GM23338 (cell line): ENCODE results near the gene CETN1. TPM values are rescaled to one million over a fixed set of nuclear protein-coding genes. Genes with fewer than 3 reads are reported as not detected.

Experiments
- ATAC-seq: fragments of 200-7000 bp; cut with Tn5 transposase; 3 replicates; pipeline ENCODE4 v1.9.1; 2020
- DNase-seq: peaks from one replicate; pipeline ENCODE4 v3.0.0-alpha.2; 2015; ENCODE audit warnings: low spot score
- H2AFZ ChIP-seq: fragments of 200-600 bp; sonication (generic); 2 replicates; pipeline ENCODE4 v1.8.0; 2016; ENCODE audit warnings: antibody characterized with exemption, mild to moderate bottlenecking, moderate library complexity
- H3F3A ChIP-seq: fragments of 200-600 bp; sonication (generic); replicated peaks from 2 replicates; pipeline ENCODE4 v1.8.0; 2017; ENCODE audit warnings: antibody characterized with exemption, mixed run types, low read depth
- H3K27ac ChIP-seq: fragments of 200-600 bp; sonication (generic); 2 replicates; pipeline ENCODE4 v1.6.1; 2016; ENCODE audit warnings: low read depth
- H3K27me3 ChIP-seq: fragments of 200-600 bp; sonication (generic); 2 replicates; pipeline ENCODE4 v1.8.0; 2016; ENCODE audit warnings: mild to moderate bottlenecking, mixed run types, moderate library complexity; ENCODE audit not compliant: insufficient read depth
- H3K36me3 ChIP-seq: fragments of 200-600 bp; sonication (generic); 2 replicates; pipeline ENCODE4 v1.8.0; 2016; ENCODE audit warnings: mild to moderate bottlenecking; ENCODE audit not compliant: insufficient read depth
- H3K4me1 ChIP-seq: fragments of 200-600 bp; sonication (generic); 2 replicates; pipeline ENCODE4 v1.8.0; 2016; ENCODE audit warnings: mild to moderate bottlenecking, moderate library complexity; ENCODE audit not compliant: insufficient read depth
- H3K4me2 ChIP-seq: fragments of 200-600 bp; sonication (generic); 2 replicates; pipeline ENCODE4 v1.7.1; 2017; ENCODE audit warnings: mixed run types
- H3K4me3 ChIP-seq: fragments of 200-600 bp; sonication (generic); 2 replicates; pipeline ENCODE4 v1.6.1; 2016; ENCODE audit warnings: mixed run types
- H3K79me2 ChIP-seq: fragments of 200-600 bp; sonication (generic); replicated peaks from 2 replicates; pipeline ENCODE4 v1.8.0; 2017; ENCODE audit warnings: mild to moderate bottlenecking; ENCODE audit not compliant: insufficient read depth
- H3K9me2 ChIP-seq: fragments of 200-600 bp; sonication (generic); 2 replicates; pipeline ENCODE4 v1.8.0; 2017; ENCODE audit not compliant: insufficient read depth
- H4K20me1 ChIP-seq: fragments of 200-600 bp; sonication (generic); replicated peaks from 2 replicates; pipeline ENCODE4 v1.8.0; 2017; ENCODE audit warnings: mild to moderate bottlenecking; ENCODE audit not compliant: insufficient read depth
- H3K27ac Mint-ChIP-seq: 2 replicates; pipeline ENCODE4 v1.8.0; 2020; ENCODE audit warnings: inconsistent platforms, mild to moderate bottlenecking, moderate library complexity, mixed read lengths
- H3K27me3 Mint-ChIP-seq: 3 replicates; pipeline ENCODE4 v1.8.0; 2022; ENCODE audit warnings: low read depth, mild to moderate bottlenecking, moderate library complexity, mixed read lengths, inconsistent platforms; ENCODE audit not compliant: insufficient read depth, poor library complexity
- H3K36me3 Mint-ChIP-seq: 3 replicates; pipeline ENCODE4 v1.8.0; 2021; ENCODE audit warnings: low read depth, mild to moderate bottlenecking, inconsistent platforms, moderate library complexity, mixed read lengths
- H3K4me1 Mint-ChIP-seq: 3 replicates; pipeline ENCODE4 v1.8.0; 2020; ENCODE audit warnings: mild to moderate bottlenecking, inconsistent platforms, mixed read lengths
- H3K4me3 Mint-ChIP-seq: 3 replicates; pipeline ENCODE4 v1.8.0; 2021; ENCODE audit warnings: moderate library complexity, mild to moderate bottlenecking, inconsistent platforms, mixed read lengths
- H3K9me3 Mint-ChIP-seq: 3 replicates; pipeline ENCODE4 v1.8.0; 2020; ENCODE audit warnings: moderate library complexity, mild to moderate bottlenecking, inconsistent platforms, mixed read lengths
- CREB1 ChIP-seq: fragments of 250-450 bp; sonication (Bioruptor Pico); IDR thresholded peaks from 2 replicates; pipeline ENCODE4 v1.5.0; 2020; ENCODE audit warnings: low read depth, mild to moderate bottlenecking, moderate library complexity
- EZH2 ChIP-seq: fragments of 200-600 bp; sonication (generic); IDR thresholded peaks from one replicate; pipeline ENCODE4 v1.8.0; 2017; ENCODE audit warnings: antibody characterized with exemption, mild to moderate bottlenecking, low read depth; ENCODE audit not compliant: unreplicated experiment
- EZH2phosphoT487 ChIP-seq: fragments of 200-600 bp; sonication (generic); IDR thresholded peaks from one replicate; pipeline ENCODE4 v1.8.1; 2018; ENCODE audit warnings: antibody characterized with exemption; ENCODE audit not compliant: unreplicated experiment
- JUNB ChIP-seq: IDR thresholded peaks from one replicate; pipeline ENCODE4 v1.6.1; 2016; ENCODE audit warnings: antibody characterized with exemption; ENCODE audit not compliant: unreplicated experiment
- NANOG ChIP-seq: IDR thresholded peaks from 2 replicates; pipeline ENCODE4 v1.6.1; 2016; ENCODE audit warnings: antibody characterized with exemption, borderline replicate concordance
- POLR2AphosphoS5 ChIP-seq: IDR thresholded peaks from 2 replicates; pipeline ENCODE4 v1.6.1; 2016; ENCODE audit warnings: antibody characterized with exemption, low read depth
- STAT1 ChIP-seq: IDR thresholded peaks from one replicate; pipeline ENCODE4 v1.6.1; 2016; ENCODE audit warnings: antibody characterized with exemption; ENCODE audit not compliant: unreplicated experiment
- ZNF114 ChIP-seq: fragments of 250-450 bp; sonication (Bioruptor Pico); IDR thresholded peaks from 2 replicates; pipeline ENCODE4 v1.5.0; 2020; ENCODE audit warnings: mild to moderate bottlenecking, moderate library complexity
- ZNF331 ChIP-seq: fragments of 250-450 bp; sonication (Bioruptor Pico); IDR thresholded peaks from 2 replicates; pipeline ENCODE4 v1.5.0; 2020; ENCODE audit warnings: low read depth, mild to moderate bottlenecking, moderate library complexity
- polyA plus RNA-seq: library from polyadenylated mRNA; unstranded; fragments of >200 nt; fragmentation: Nextera tagmentation; extraction: Ambion mirVana; gene quantifications from 2 replicates; pipeline ENCODE4 v1.2.1, GENCODE V29; 2016
- total RNA-seq: library from RNA; depleted of rRNA; stranded (reverse); fragments of >200 nt; shearing (Covaris generic); gene quantifications from 2 replicates; pipeline ENCODE4 v1.2.3, GENCODE V29; 2014
- TF ChIP-seq, protein P1 (sequence below): IDR thresholded peaks from 2 replicates; pipeline ENCODE4 v1.6.1; 2016; ENCODE audit warnings: antibody characterized with exemption
- TF ChIP-seq, protein P2 (sequence below): IDR thresholded peaks from one replicate; pipeline ENCODE4 v1.6.1; 2018; ENCODE audit warnings: antibody characterized with exemption; ENCODE audit not compliant: unreplicated experiment
- TF ChIP-seq, protein P3 (sequence below): fragments of 250-450 bp; sonication (Bioruptor Pico); IDR thresholded peaks from 2 replicates; pipeline ENCODE4 v1.5.0; 2020; ENCODE audit warnings: mild to moderate bottlenecking, moderate library complexity
- TF ChIP-seq, protein P4 (sequence below), 2 experiments: fragments of 200-600 bp in 1 of 2; sonication (generic) in 1 of 2; conservative IDR thresholded peaks; 2 replicates each; pipeline versions ENCODE4 v1.5.1 to v1.6.1; 2016 to 2017; ENCODE audit warnings: antibody characterized with exemption in 2 of 2, low read depth in 2 of 2, mild to moderate bottlenecking in 2 of 2, moderate library complexity in 1 of 2

Gene CETN1
- total and polyA plus RNA-seq, 2 experiments from 2014 or later = not detected

DNA sequence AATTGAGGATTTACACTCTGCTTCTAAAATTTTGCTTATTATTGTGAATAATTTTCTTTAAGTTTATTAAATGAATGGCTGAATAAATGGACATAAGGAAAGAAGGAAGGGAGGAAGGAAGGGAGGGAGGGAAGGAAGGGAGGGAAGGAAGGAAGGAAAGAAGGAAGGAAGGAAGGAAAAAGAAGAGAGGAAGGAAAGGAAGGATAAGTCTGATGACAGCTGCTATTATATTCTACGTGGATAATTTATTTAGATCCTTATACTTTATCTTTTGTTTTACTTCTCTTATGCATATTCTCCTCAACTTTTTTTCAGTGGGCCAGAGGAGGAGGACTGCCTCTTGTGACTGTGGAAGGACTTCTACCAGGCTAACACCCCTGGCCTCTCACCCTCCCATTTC is 34.0 kb downstream of the CETN1 start:
- no peak for ATAC-seq
- no peaks in the 10 kb centered on the region for H3K27me3 ChIP-seq
- H3K27ac Mint-ChIP-seq = no peak overlapping the region
- peaks cover 2% of the 10 kb centered on the region for H3K27me3 Mint-ChIP-seq
- H3K27ac ChIP-seq = no peak overlapping the region
- H2AFZ ChIP-seq = no peak overlapping the region
- H3K4me3 ChIP-seq = no peak overlapping the region
- no peaks in the 10 kb centered on the region for H3K4me1 Mint-ChIP-seq
- H4K20me1 ChIP-seq = no peaks in the 10 kb centered on the region
- no peak overlapping the region for H3K4me3 Mint-ChIP-seq
- DNase-seq = no peak
- H3K79me2 ChIP-seq = no peaks in the 10 kb centered on the region
- H3F3A ChIP-seq = no peaks in the 10 kb centered on the region
- H3K36me3 ChIP-seq = no peaks in the 10 kb centered on the region
- no peaks in the 10 kb centered on the region for H3K36me3 Mint-ChIP-seq
- no peaks in the 10 kb centered on the region for H3K4me1 ChIP-seq
- no peak for TF ChIP-seq EZH2
- TF ChIP-seq EZH2phosphoT487 = no peak
- TF ChIP-seq, protein P1, sequence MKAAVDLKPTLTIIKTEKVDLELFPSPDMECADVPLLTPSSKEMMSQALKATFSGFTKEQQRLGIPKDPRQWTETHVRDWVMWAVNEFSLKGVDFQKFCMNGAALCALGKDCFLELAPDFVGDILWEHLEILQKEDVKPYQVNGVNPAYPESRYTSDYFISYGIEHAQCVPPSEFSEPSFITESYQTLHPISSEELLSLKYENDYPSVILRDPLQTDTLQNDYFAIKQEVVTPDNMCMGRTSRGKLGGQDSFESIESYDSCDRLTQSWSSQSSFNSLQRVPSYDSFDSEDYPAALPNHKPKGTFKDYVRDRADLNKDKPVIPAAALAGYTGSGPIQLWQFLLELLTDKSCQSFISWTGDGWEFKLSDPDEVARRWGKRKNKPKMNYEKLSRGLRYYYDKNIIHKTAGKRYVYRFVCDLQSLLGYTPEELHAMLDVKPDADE = no peak
- TF ChIP-seq, protein P2, sequence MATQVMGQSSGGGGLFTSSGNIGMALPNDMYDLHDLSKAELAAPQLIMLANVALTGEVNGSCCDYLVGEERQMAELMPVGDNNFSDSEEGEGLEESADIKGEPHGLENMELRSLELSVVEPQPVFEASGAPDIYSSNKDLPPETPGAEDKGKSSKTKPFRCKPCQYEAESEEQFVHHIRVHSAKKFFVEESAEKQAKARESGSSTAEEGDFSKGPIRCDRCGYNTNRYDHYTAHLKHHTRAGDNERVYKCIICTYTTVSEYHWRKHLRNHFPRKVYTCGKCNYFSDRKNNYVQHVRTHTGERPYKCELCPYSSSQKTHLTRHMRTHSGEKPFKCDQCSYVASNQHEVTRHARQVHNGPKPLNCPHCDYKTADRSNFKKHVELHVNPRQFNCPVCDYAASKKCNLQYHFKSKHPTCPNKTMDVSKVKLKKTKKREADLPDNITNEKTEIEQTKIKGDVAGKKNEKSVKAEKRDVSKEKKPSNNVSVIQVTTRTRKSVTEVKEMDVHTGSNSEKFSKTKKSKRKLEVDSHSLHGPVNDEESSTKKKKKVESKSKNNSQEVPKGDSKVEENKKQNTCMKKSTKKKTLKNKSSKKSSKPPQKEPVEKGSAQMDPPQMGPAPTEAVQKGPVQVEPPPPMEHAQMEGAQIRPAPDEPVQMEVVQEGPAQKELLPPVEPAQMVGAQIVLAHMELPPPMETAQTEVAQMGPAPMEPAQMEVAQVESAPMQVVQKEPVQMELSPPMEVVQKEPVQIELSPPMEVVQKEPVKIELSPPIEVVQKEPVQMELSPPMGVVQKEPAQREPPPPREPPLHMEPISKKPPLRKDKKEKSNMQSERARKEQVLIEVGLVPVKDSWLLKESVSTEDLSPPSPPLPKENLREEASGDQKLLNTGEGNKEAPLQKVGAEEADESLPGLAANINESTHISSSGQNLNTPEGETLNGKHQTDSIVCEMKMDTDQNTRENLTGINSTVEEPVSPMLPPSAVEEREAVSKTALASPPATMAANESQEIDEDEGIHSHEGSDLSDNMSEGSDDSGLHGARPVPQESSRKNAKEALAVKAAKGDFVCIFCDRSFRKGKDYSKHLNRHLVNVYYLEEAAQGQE = no peak
- TF ChIP-seq ZNF114 (CRISPR knock-in tag) = no peak
- TF ChIP-seq, protein P3, sequence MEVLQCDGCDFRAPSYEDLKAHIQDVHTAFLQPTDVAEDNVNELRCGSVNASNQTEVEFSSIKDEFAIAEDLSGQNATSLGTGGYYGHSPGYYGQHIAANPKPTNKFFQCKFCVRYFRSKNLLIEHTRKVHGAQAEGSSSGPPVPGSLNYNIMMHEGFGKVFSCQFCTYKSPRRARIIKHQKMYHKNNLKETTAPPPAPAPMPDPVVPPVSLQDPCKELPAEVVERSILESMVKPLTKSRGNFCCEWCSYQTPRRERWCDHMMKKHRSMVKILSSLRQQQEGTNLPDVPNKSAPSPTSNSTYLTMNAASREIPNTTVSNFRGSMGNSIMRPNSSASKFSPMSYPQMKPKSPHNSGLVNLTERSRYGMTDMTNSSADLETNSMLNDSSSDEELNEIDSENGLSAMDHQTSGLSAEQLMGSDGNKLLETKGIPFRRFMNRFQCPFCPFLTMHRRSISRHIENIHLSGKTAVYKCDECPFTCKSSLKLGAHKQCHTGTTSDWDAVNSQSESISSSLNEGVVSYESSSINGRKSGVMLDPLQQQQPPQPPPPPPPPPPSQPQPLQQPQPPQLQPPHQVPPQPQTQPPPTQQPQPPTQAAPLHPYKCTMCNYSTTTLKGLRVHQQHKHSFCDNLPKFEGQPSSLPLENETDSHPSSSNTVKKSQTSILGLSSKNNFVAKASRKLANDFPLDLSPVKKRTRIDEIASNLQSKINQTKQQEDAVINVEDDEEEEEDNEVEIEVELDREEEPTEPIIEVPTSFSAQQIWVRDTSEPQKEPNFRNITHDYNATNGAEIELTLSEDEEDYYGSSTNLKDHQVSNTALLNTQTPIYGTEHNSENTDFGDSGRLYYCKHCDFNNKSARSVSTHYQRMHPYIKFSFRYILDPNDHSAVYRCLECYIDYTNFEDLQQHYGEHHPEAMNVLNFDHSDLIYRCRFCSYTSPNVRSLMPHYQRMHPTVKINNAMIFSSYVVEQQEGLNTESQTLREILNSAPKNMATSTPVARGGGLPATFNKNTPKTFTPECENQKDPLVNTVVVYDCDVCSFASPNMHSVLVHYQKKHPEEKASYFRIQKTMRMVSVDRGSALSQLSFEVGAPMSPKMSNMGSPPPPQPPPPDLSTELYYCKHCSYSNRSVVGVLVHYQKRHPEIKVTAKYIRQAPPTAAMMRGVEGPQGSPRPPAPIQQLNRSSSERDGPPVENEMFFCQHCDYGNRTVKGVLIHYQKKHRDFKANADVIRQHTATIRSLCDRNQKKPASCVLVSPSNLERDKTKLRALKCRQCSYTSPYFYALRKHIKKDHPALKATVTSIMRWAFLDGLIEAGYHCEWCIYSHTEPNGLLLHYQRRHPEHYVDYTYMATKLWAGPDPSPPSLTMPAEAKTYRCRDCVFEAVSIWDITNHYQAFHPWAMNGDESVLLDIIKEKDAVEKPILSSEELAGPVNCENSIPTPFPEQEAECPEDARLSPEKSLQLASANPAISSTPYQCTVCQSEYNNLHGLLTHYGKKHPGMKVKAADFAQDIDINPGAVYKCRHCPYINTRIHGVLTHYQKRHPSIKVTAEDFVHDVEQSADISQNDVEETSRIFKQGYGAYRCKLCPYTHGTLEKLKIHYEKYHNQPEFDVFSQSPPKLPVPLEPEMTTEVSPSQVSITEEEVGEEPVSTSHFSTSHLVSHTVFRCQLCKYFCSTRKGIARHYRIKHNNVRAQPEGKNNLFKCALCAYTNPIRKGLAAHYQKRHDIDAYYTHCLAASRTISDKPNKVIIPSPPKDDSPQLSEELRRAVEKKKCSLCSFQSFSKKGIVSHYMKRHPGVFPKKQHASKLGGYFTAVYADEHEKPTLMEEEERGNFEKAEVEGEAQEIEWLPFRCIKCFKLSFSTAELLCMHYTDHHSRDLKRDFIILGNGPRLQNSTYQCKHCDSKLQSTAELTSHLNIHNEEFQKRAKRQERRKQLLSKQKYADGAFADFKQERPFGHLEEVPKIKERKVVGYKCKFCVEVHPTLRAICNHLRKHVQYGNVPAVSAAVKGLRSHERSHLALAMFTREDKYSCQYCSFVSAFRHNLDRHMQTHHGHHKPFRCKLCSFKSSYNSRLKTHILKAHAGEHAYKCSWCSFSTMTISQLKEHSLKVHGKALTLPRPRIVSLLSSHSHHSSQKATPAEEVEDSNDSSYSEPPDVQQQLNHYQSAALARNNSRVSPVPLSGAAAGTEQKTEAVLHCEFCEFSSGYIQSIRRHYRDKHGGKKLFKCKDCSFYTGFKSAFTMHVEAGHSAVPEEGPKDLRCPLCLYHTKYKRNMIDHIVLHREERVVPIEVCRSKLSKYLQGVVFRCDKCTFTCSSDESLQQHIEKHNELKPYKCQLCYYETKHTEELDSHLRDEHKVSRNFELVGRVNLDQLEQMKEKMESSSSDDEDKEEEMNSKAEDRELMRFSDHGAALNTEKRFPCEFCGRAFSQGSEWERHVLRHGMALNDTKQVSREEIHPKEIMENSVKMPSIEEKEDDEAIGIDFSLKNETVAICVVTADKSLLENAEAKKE (CRISPR knock-in tag) = no peak
- TF ChIP-seq POLR2AphosphoS5 = no peak
- TF ChIP-seq ZNF331 (CRISPR knock-in tag) = no peak
- no peak for TF ChIP-seq STAT1
- no peak for TF ChIP-seq NANOG
- TF ChIP-seq, protein P4, sequence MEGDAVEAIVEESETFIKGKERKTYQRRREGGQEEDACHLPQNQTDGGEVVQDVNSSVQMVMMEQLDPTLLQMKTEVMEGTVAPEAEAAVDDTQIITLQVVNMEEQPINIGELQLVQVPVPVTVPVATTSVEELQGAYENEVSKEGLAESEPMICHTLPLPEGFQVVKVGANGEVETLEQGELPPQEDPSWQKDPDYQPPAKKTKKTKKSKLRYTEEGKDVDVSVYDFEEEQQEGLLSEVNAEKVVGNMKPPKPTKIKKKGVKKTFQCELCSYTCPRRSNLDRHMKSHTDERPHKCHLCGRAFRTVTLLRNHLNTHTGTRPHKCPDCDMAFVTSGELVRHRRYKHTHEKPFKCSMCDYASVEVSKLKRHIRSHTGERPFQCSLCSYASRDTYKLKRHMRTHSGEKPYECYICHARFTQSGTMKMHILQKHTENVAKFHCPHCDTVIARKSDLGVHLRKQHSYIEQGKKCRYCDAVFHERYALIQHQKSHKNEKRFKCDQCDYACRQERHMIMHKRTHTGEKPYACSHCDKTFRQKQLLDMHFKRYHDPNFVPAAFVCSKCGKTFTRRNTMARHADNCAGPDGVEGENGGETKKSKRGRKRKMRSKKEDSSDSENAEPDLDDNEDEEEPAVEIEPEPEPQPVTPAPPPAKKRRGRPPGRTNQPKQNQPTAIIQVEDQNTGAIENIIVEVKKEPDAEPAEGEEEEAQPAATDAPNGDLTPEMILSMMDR (conservative IDR thresholded peaks at IDR 0.05; ENCODE audit: low read depth in 2 of 2) = no peak
- no peak for TF ChIP-seq JUNB
- TF ChIP-seq CREB1 (CRISPR knock-in tag) = no peak
- no peaks in the 10 kb centered on the region for H3K9me3 Mint-ChIP-seq
- no peak overlapping the region for H3K4me2 ChIP-seq
- peaks cover 3% of the 10 kb centered on the region; the same call in 1 of the 2 replicates for H3K9me2 ChIP-seq
